SK-N-SH treated with all-trans-retinoic acid at 6 μM for 48 hours (cell line): ENCODE data around the gene AQP5.

ENCODE experiments used
- ATAC-seq: fragments of 200-7000 bp; cut with Tn5 transposase; 3 replicates; pipeline ENCODE4 v1.9.1; 2020; ENCODE audit warnings: mild to moderate bottlenecking, moderate library complexity
- ARNTL ChIP-seq: fragments of 450-650 bp; formaldehyde crosslinking; IDR thresholded peaks from 2 replicates; pipeline ENCODE4 v1.5.0; 2020; ENCODE audit warnings: low read depth, mild to moderate bottlenecking, moderate library complexity, borderline replicate concordance
- BACH2 ChIP-seq: fragments of 250-450 bp; sonication (Bioruptor Pico); IDR thresholded peaks from 2 replicates; pipeline ENCODE4 v1.9.0; 2021; ENCODE audit warnings: mild to moderate bottlenecking, borderline replicate concordance
- CSDC2 ChIP-seq: fragments of 250-450 bp; sonication (Bioruptor Pico); IDR thresholded peaks from 2 replicates; pipeline ENCODE4 v1.5.0; 2020; ENCODE audit warnings: mild to moderate bottlenecking, moderate library complexity
- ESRRG ChIP-seq: fragments of 250-450 bp; sonication (Bioruptor Pico); IDR thresholded peaks from 2 replicates; pipeline ENCODE4 v1.6.1; 2021; ENCODE audit warnings: mild to moderate bottlenecking
- GLIS3 ChIP-seq: fragments of 250-450 bp; sonication (Bioruptor Pico); IDR thresholded peaks from 2 replicates; pipeline ENCODE4 v1.5.0; 2020; ENCODE audit warnings: mild to moderate bottlenecking, moderate library complexity
- ISL1 ChIP-seq: fragments of 250-450 bp; sonication (Bioruptor Pico); IDR thresholded peaks from 2 replicates; pipeline ENCODE4 v2.1.2; 2022; ENCODE audit warnings: mild to moderate bottlenecking, moderate library complexity
- OSR1 ChIP-seq: fragments of 250-450 bp; sonication (Bioruptor Pico); IDR thresholded peaks from 2 replicates; pipeline ENCODE4 v1.8.0; 2022; ENCODE audit warnings: moderate library complexity, mild to moderate bottlenecking, inconsistent platforms
- PPARA ChIP-seq: fragments of 250-450 bp; sonication (Bioruptor Pico); IDR thresholded peaks from 2 replicates; pipeline ENCODE4 v1.5.0; 2020; ENCODE audit warnings: mild to moderate bottlenecking, borderline replicate concordance
- RARB ChIP-seq: fragments of 250-450 bp; sonication (Bioruptor Pico); IDR thresholded peaks from 2 replicates; pipeline ENCODE4 v1.8.0; 2021; ENCODE audit warnings: mild to moderate bottlenecking, moderate library complexity
- SNAI2 ChIP-seq: fragments of 250-450 bp; sonication (Bioruptor Pico); IDR thresholded peaks from 2 replicates; pipeline ENCODE4 v1.5.0; 2020; ENCODE audit warnings: mild to moderate bottlenecking, moderate library complexity
- TCF4 ChIP-seq: fragments of 250-450 bp; sonication (Bioruptor Pico); IDR thresholded peaks from 2 replicates; pipeline ENCODE4 v1.8.0; 2021; ENCODE audit warnings: mild to moderate bottlenecking, moderate library complexity, borderline replicate concordance
- TOX ChIP-seq: fragments of 250-450 bp; sonication (Bioruptor Pico); IDR thresholded peaks from 2 replicates; pipeline ENCODE4 v1.8.0; 2021; ENCODE audit warnings: mild to moderate bottlenecking, moderate library complexity, borderline replicate concordance
- ZC3H10 ChIP-seq: fragments of 250-450 bp; sonication (Bioruptor Pico); IDR thresholded peaks from 2 replicates; pipeline ENCODE4 v1.5.1; 2021; ENCODE audit warnings: mild to moderate bottlenecking, moderate library complexity
- ZFP3 ChIP-seq: fragments of 250-450 bp; sonication (Bioruptor Pico); IDR thresholded peaks from 2 replicates; pipeline ENCODE4 v1.5.0; 2020; ENCODE audit warnings: mild to moderate bottlenecking, moderate library complexity
- ZFP30 ChIP-seq: fragments of 450-650 bp; formaldehyde crosslinking; IDR thresholded peaks from 2 replicates; pipeline ENCODE4 v1.5.0; 2022; ENCODE audit warnings: mild to moderate bottlenecking, moderate library complexity
- ZNF565 ChIP-seq: fragments of 450-650 bp; formaldehyde crosslinking; conservative IDR thresholded peaks from 2 replicates; pipeline ENCODE4 v1.5.0; 2020; ENCODE audit warnings: low read depth, mild to moderate bottlenecking, moderate library complexity
- ZNF70 ChIP-seq: fragments of 450-650 bp; formaldehyde crosslinking; IDR thresholded peaks from 2 replicates; pipeline ENCODE4 v1.5.0; 2020; ENCODE audit warnings: mild to moderate bottlenecking, moderate library complexity
- ZNF8 ChIP-seq: fragments of 450-650 bp; formaldehyde crosslinking; IDR thresholded peaks from 2 replicates; pipeline ENCODE4 v1.5.0; 2020; ENCODE audit warnings: mild to moderate bottlenecking, moderate library complexity
- TF ChIP-seq, protein P1 (sequence below): fragments of 250-450 bp; sonication (Bioruptor Pico); IDR thresholded peaks from 2 replicates; pipeline ENCODE4 v1.5.1; 2021; ENCODE audit warnings: mild to moderate bottlenecking, moderate library complexity
- TF ChIP-seq, protein P2 (sequence below): fragments of 250-450 bp; sonication (Bioruptor Pico); IDR thresholded peaks from 2 replicates; pipeline ENCODE4 v1.5.0; 2020; ENCODE audit warnings: mild to moderate bottlenecking, moderate library complexity
- TF ChIP-seq, protein P3 (sequence below): fragments of 250-450 bp; sonication (Bioruptor Pico); IDR thresholded peaks from 2 replicates; pipeline ENCODE4 v1.5.1; 2020; ENCODE audit warnings: low read depth, mild to moderate bottlenecking, moderate library complexity

The AQP5 gene

DNA sequence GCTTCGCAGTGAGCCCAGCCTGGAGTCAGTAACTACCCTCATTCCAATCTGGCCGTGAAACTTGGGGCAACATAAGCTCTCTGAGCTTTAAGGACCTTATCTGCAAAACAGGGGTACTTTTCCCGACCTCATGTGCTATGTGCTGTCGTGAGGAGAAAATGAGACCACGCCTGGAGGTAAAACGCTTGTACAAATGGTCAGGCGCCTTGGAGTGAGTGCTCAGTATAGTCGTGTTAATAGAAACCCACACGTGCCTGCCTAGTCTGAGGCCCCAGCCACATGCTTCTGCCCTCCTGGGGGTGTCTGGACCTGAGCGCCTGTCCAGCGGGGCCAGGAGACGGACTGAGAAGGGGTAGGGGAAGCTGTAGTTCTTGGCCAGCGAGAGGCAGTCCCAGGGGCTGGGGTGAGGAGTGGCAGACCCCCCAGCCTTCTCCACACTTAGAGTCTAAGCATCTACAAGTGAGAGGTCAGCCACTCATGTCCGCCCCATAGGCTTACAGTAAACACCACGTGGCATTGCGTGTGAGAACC lies 4.9 kb downstream of the AQP5 start:
- ATAC-seq: no peak; the same call in 2 of the 3 replicates
- TF ChIP-seq TOX (CRISPR knock-in tag): no peak
- no peak for TF ChIP-seq ISL1 (CRISPR knock-in tag)
- TF ChIP-seq PPARA (CRISPR knock-in tag): no peak
- TF ChIP-seq, protein P1, sequence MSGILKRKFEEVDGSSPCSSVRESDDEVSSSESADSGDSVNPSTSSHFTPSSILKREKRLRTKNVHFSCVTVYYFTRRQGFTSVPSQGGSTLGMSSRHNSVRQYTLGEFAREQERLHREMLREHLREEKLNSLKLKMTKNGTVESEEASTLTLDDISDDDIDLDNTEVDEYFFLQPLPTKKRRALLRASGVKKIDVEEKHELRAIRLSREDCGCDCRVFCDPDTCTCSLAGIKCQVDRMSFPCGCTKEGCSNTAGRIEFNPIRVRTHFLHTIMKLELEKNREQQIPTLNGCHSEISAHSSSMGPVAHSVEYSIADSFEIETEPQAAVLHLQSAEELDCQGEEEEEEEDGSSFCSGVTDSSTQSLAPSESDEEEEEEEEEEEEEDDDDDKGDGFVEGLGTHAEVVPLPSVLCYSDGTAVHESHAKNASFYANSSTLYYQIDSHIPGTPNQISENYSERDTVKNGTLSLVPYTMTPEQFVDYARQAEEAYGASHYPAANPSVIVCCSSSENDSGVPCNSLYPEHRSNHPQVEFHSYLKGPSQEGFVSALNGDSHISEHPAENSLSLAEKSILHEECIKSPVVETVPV (CRISPR knock-in tag): no peak
- TF ChIP-seq ZFP30 (CRISPR knock-in tag): no peak
- no peak for TF ChIP-seq ZNF8 (CRISPR knock-in tag)
- no peak for TF ChIP-seq ZNF565 (CRISPR knock-in tag)
- no peak for TF ChIP-seq CSDC2 (CRISPR knock-in tag)
- TF ChIP-seq RARB: no peak
- TF ChIP-seq ARNTL (CRISPR knock-in tag): no peak
- TF ChIP-seq, protein P2, sequence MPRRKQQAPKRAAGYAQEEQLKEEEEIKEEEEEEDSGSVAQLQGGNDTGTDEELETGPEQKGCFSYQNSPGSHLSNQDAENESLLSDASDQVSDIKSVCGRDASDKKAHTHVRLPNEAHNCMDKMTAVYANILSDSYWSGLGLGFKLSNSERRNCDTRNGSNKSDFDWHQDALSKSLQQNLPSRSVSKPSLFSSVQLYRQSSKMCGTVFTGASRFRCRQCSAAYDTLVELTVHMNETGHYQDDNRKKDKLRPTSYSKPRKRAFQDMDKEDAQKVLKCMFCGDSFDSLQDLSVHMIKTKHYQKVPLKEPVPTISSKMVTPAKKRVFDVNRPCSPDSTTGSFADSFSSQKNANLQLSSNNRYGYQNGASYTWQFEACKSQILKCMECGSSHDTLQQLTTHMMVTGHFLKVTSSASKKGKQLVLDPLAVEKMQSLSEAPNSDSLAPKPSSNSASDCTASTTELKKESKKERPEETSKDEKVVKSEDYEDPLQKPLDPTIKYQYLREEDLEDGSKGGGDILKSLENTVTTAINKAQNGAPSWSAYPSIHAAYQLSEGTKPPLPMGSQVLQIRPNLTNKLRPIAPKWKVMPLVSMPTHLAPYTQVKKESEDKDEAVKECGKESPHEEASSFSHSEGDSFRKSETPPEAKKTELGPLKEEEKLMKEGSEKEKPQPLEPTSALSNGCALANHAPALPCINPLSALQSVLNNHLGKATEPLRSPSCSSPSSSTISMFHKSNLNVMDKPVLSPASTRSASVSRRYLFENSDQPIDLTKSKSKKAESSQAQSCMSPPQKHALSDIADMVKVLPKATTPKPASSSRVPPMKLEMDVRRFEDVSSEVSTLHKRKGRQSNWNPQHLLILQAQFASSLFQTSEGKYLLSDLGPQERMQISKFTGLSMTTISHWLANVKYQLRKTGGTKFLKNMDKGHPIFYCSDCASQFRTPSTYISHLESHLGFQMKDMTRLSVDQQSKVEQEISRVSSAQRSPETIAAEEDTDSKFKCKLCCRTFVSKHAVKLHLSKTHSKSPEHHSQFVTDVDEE (CRISPR knock-in tag): no peak

DNA sequence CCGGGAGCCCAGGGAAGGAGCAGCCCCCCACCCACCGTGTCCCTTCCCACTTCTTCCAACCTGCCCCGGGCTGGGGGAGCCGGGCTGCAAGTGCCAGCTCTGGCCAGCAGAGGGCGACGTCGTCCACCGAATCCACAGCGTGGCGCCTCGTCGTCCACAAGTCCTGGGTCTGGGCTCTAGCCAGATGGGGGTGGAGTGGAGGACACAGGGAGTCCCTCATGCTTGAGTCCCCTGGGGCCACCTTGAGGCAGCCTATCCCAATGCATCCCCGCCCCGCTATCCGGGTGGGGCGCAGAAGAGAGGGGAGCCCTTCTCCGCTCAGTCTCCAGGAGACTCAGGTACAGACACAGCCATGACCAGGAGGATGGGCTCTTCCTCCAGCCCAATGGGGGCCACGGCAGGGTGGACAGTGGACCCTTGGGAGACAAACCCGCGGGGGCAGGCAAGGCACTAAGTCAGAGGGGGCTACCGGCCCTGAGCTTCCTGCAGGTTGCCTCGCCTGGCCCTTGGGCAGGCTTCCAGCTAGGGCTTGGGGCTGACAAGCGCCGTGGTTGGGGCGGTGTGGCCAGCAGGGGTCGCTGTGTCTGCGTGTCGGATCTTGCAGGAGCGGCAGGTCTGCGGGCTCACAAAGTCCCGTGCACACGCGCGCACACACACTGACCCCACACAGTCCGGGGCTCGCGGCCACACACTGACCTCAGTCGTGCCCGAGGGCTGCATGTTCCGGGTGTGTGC lies 5.5 kb downstream of the AQP5 start:
- ATAC-seq: peak; percentile 84

DNA sequence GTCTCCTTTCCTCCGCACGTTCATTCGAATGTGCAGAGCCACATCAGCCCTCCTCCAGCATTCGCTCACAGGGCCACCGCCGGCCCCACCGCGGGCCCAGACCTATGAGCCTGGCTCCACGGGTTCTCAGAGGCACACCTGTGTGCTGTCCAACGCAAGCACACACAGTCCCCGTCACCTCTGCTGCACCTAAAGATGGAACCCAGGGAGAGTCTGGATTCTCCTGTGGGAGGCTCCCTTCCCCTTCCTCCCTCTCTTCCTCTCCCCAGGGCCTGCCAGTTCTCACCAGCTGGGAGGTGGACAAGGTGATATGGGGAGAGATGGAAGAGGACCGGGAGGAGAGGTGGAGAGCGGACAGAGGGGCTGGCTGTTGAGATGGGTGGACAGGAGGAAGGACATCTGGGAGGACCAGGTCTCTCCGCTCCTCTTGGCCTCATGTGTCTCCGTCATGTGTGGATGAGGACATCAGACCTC lies 6.1 kb downstream of the AQP5 start:
- TF ChIP-seq, protein P1 (CRISPR knock-in tag): no peak
- TF ChIP-seq ZFP30 (CRISPR knock-in tag): no peak
- no peak for TF ChIP-seq TCF4 (CRISPR knock-in tag)
- TF ChIP-seq, all 23 proteins: peak for 0
- ATAC-seq: no peak

More for the DNA sequence above, 5.5 kb downstream of the AQP5 start:
- TF ChIP-seq RARB: no peak
- no peak for TF ChIP-seq ISL1 (CRISPR knock-in tag)
- TF ChIP-seq ZFP3 (CRISPR knock-in tag): no peak
- no peak for TF ChIP-seq TCF4 (CRISPR knock-in tag)
- TF ChIP-seq, protein P3, sequence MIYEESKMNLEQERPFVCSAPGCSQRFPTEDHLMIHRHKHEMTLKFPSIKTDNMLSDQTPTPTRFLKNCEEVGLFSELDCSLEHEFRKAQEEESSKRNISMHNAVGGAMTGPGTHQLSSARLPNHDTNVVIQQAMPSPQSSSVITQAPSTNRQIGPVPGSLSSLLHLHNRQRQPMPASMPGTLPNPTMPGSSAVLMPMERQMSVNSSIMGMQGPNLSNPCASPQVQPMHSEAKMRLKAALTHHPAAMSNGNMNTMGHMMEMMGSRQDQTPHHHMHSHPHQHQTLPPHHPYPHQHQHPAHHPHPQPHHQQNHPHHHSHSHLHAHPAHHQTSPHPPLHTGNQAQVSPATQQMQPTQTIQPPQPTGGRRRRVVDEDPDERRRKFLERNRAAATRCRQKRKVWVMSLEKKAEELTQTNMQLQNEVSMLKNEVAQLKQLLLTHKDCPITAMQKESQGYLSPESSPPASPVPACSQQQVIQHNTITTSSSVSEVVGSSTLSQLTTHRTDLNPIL (CRISPR knock-in tag): no peak
- no peak for TF ChIP-seq BACH2
- no peak for TF ChIP-seq SNAI2
- no peak for TF ChIP-seq CSDC2 (CRISPR knock-in tag)
- TF ChIP-seq GLIS3 (CRISPR knock-in tag): no peak

DNA sequence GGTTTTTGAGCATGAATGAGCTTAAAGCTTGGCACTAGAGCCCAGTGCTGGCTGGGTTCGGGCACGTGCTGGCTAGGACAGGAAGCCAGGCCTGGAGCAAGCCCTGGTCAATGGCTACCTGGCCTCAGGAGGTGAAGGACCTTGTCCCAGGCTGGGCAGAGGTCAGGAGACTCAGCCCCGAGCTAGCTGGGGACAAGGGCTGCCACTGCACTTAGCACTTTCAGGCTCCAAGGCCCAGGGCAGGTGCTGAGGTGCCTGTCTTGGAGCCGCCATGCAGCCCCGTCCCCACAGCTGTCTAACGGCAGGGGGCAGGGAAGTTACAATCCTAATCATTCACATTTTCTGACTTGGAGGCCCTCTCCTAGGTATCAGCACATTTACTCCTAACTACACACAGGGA lies 6.8 kb downstream of the AQP5 start:
- no peak for TF ChIP-seq ZC3H10 (CRISPR knock-in tag)
- no peak for TF ChIP-seq ISL1 (CRISPR knock-in tag)
- no peak for ATAC-seq

DNA sequence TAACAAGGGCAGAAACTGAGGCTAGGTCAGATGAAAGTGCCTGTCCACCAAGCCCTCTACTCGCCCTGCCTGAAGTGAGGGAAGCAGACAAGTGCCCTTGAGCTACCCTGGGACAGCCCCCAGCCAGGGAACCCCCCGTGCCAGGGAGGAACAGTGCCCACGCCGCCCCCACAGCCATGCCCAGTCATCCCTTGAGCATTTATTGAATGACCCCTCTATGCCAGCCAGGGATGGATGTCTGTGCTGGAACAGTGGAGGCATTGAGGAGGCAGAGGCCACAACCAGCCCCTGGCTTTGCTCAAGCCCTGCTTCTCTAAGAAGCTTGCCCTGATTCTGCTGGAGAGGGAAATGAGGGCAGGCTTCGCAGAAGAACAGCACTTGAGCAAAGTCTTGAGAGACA lies 7.4 kb downstream of the AQP5 start:
- no peak for ATAC-seq
- TF ChIP-seq CSDC2 (CRISPR knock-in tag): no peak
- TF ChIP-seq ZFP30 (CRISPR knock-in tag): no peak
- no peak for TF ChIP-seq TOX (CRISPR knock-in tag)
- no peak for TF ChIP-seq PPARA (CRISPR knock-in tag)
- no peak for TF ChIP-seq OSR1 (CRISPR knock-in tag)
- no peak for TF ChIP-seq ZNF8 (CRISPR knock-in tag)
- no peak for TF ChIP-seq RARB
- no peak for TF ChIP-seq SNAI2
- TF ChIP-seq ZC3H10 (CRISPR knock-in tag): no peak
- no peak for TF ChIP-seq ESRRG (CRISPR knock-in tag)
- no peak for TF ChIP-seq GLIS3 (CRISPR knock-in tag)
- no peak for TF ChIP-seq ZNF70 (CRISPR knock-in tag)
- TF ChIP-seq, protein P3 (CRISPR knock-in tag): no peak
- TF ChIP-seq, protein P1 (CRISPR knock-in tag): no peak
